GM12865 (cell line): Measurements from ENCODE around the gene EXT2.

Experiments used
- DNase-seq: peaks from one replicate; pipeline ENCODE4 v3.0.0; 2010; ENCODE audit warnings: low read depth
- H3K4me3 ChIP-seq: 2 replicates; pipeline ENCODE4 v1.5.1; 2011; ENCODE audit warnings: mild to moderate bottlenecking, low read depth, low read length, control low read depth
- CTCF ChIP-seq: IDR thresholded peaks from 2 replicates; pipeline ENCODE4 v1.5.1; 2011; ENCODE audit warnings: low read length, control low read depth, low read depth, inconsistent platforms; ENCODE audit not compliant: insufficient read depth; ENCODE audit errors: missing control alignments

EXT2 gene

GRCh38 chr11:44199298-44199697 lies 103.8 kb downstream of the EXT2 start:
- DNase-seq, result no peak
- no peak for TF ChIP-seq CTCF
- H3K4me3 ChIP-seq, result no peak overlapping the region

GRCh38 chr11:44199816-44200215 lies 104.3 kb downstream of the EXT2 start:
- TF ChIP-seq CTCF, result no peak
- no peak for DNase-seq
- no peak overlapping the region for H3K4me3 ChIP-seq

- DNase-seq, result no peak
- H3K4me3 ChIP-seq, result no peak overlapping the region
- TF ChIP-seq CTCF, result no peak
Observed at GRCh38 chr11:44203270-44204043, 108.0 kb downstream of the EXT2 start.

- TF ChIP-seq CTCF, result no peak
- no peak overlapping the region for H3K4me3 ChIP-seq
- no peak for DNase-seq
Observed at GRCh38 chr11:44205352-44205751, 109.9 kb downstream of the EXT2 start.

GRCh38 chr11:44205836-44206235 lies 110.4 kb downstream of the EXT2 start:
- H3K4me3 ChIP-seq, result no peak overlapping the region
- DNase-seq, result no peak
- TF ChIP-seq CTCF, result no peak

- TF ChIP-seq CTCF, result no peak
- no peak for DNase-seq
- no peak overlapping the region for H3K4me3 ChIP-seq
Observed at GRCh38 chr11:44207292-44207691, 111.8 kb downstream of the EXT2 start.
